Breast epithelium (tissue), 3 donors: Measurements from ENCODE around the gene ZNF440.

Experiments
- CTCF ChIP-seq, 3 donors: fragments of 450-650 bp; IDR thresholded peaks; one replicate each; pipeline ENCODE4 v1.5.1; 2016 to 2017; ENCODE audit warnings: antibody characterized with exemption in 3 of 3, mild to moderate bottlenecking in 3 of 3, moderate library complexity in 3 of 3
- POLR2A ChIP-seq: fragments of 450-650 bp; IDR thresholded peaks from one replicate; pipeline ENCODE4 v1.6.1; 2016; ENCODE audit warnings: antibody characterized with exemption, mild to moderate bottlenecking, moderate library complexity
- POLR2AphosphoS5 ChIP-seq, 3 donors: sonication (generic); formaldehyde crosslinking; IDR thresholded peaks; one replicate each; pipeline ENCODE4 v1.6.1; 2017; ENCODE audit warnings: antibody characterized with exemption in 3 of 3

GRCh38 chr19:11853358-11853757 is 39.3 kb downstream of the ZNF440 start:
- TF ChIP-seq POLR2A (no peak), CTCF (IDR thresholded peaks at IDR 0.05) (no peak), POLR2AphosphoS5 (IDR thresholded peaks at IDR 0.05) (no peak)
